ENCODE results near the gene RNLS. TPM values are rescaled to one million over a fixed set of nuclear protein-coding genes. Genes with fewer than 3 reads are reported as not detected.

The RNLS gene
- polyA plus RNA-seq (ENCODE audit: insufficient read length in 12 of 12), result 10 to 100 TPM in 1 of 12 donors, 1 to 10 TPM in 10, not detected in 1; 2.1 to 10.7 (median 2.5) TPM
- long read RNA-seq, donor 1, partial matches to known transcripts, result 8 of 10 reads
- long read RNA-seq, donor 1, other reads (novel, unspliced or antisense), result 0 of 10 reads
- long read RNA-seq, donor 2, result 0 reads
- long read RNA-seq, donor 3, result 0 reads
- long read RNA-seq, donor 4, result 0 reads
- long read RNA-seq, donor 5, result 0 reads
- long read RNA-seq, donor 6, result 0 reads
- long read RNA-seq, donor 7, result 0 reads
- long read RNA-seq, donor 8, partial matches to known transcripts, result 0 of 1 reads
- long read RNA-seq, donor 8, other reads (novel, unspliced or antisense), result 0 of 1 reads
- long read RNA-seq, donor 9, result 0 reads
- long read RNA-seq, donor 10, result 0 reads
- long read RNA-seq, donor 11, result 0 reads

DNA sequence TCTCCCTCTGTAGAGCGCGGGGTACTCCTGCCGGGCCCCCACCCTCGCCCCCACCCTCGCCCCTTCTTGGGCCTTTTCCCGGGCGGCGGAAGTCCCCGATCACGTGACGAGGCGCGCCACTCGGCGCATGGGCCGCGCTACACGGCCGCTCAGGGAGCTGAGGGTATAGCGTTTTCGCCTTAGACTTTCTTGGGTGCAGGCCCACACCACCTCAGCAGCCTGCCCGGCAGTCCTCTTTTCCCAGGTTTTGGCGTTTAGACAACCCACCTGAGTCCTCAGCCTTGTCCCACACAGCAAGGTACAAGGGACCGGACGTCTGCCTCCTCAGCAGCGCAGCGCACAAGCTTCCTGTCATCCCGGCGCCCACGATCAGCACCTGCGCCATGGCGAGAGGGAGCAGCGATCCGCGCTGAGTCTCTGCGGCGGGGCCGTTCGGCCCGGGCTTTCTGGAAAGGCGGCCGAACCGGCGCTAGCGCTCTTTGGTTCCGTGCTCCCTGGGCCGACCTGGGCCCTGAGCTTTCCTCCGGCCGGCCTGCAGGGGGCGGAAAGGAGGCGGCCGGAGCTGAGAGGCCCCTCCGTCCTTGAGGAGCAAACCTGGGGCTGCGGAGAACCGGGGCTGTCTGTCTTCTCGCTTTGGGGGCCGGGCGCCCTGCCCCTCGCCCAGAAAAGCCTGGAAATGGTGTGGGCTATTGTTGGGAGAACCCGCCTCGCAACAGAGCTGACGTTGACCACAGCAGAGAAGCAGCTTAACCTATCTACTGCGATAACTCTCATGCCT is at the start of gene RNLS:
RNLS (minus strand) TSS at position 513 of the 778 bp plus-strand sequence.
- peak; percentile 73 for DNase-seq

DNA sequence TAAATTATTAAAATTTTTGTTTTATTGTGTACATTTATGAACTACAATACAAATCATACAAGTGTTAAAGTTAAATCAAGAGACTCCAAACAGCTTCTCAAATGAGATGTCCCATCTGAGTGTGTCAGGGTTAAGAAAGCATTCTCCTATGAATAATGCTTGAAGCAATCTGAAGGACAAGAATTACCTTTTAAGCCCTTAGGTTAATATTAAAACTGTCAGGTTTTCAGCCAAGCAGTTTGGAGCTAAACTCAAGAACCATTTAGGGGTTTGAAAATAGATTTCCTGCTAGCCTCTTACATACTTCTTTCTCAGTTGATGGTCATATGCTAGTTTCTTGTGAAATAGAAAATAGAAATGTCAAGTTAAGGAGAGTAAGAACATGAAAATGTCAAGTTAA is 41.7 kb upstream of the RNLS start:
- DNase-seq, result no peak

DNA sequence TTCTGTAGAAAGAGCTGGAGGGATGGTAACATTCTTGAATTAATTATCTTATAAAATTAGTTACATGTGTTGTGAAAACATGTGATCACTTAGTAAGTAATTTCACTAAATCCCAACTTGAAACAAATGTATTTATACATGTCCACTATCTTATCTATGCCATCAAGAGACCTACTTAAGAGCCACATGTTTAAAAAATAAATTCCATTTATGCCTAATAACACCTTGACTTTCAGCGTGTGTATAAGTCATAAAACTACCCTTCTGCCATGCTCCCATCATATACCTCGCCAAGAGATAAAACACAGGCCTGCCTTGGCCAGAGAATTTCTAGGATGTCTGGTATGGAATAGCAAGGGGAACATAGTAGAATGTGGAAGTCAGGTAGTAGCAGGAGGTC is 40.7 kb upstream of the RNLS start:
- no peak for DNase-seq

DNA sequence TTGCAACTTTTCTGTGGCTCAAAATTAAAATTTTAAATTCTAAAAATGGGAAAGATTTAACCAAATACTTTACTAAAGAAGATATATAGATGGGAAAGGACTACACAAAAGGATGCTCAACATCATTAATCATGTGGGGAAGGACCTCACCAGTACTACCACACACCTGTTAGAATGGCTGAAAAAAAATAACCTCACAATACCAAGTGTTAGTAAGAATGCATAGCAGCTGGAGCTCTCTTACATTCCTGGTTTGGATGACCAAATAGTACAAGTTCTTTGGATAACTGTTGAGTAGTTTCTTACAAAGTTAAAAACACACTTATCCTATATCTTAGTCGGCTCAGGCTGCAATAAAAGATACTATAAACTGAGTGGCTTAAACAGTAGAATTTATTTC is 37.3 kb upstream of the RNLS start:
- no peak for DNase-seq

DNA sequence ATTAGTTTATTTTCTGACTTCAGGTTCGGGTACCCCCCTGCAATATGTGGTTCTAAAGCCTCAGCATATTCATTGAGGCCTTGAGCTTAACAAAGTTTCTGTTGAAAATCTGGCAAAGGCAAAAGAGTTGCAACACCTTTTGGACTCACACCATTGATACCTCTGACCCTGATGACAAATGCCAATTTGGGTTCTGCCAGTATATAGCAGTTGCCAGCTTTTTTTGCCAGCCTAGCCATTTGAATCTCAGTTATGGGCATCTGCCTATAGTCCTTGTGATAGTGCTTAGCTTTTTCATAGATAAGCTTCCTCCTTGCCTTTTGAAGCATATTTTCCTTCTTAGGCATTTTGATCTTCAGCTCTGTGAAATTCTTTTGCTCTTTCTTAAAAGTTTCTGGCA is 35.4 kb upstream of the RNLS start:
- DNase-seq, result no peak

DNA sequence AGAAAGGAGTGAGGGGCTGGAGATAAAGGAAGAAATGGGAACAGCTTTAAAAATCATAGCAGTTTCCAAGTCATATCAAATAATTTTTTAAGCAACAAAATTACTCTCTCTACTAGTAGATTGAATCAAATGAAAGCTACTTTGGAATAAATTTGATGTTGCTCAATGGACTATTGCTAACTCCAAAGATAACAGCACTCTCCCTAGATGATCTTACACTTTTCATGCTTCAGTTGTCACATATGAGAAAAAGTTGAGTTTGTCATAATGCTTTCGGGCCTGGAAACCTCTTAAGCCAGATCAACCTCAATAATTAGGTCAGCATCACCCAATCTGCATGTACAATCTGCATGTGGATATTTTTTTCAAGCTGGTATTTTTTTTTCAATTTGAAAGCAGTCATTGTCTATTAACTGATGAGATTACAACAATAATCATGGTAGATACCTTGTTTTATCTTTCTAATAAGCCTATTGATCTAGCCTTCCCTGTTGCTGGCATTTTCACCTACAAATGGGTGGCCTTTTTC is 34.7 kb upstream of the RNLS start:
- DNase-seq, result no peak

DNA sequence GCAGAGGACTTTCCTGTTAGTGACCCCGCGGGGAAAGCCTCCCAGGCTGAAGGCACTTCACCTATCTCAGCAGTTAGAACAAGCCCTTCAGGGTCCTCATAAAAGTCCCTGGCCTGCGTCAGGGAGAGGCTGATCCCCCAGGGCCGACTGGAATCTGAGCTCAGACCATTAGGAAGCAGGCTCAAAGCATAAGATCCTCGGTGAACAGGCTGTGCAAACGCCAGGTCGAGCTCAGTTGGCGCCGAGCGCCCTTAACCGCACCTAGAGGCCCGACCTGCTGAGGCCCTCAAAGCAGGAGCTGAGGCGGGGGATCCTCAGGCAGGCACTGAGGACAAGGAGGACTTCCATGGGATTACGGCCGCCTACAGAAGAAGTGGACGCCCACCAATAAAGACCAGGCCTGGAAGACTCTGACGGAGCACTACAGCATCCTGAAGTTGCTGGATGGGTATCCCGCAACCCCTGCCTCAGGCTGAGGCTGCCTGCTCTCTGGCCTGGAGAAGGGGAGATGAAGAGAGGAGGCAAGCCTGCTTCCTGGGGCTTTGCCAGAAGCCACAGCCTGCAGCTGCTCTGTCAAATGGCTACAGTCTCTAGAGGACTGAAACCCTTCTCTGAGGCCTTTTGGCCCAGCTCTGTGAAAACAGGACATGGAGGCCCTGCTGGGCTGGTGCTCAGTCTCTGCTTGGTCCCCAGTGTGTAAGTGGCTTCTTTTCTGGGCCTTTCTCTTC is 33.3 kb upstream of the RNLS start:
- DNase-seq, result peak; percentile 9

DNA sequence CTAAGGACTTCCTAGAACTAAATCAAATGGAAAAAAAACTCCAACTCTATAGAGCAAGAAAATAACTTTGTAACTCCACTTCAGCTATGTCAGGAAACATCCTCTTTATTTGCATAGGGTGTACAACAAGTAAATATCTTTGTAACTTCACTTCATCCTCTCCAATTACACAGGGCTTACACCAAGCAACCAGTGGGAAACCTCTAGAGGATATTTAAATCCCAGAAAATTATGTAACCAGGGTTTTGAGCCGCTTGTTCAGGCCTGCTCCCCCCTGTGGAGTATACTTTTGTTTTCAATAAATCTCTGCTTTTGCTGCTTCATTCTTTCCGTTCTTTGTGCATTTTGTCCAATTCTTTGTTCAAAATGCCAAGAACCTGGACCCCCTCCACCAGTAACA is 25.7 kb upstream of the RNLS start:
- no peak for DNase-seq

DNA sequence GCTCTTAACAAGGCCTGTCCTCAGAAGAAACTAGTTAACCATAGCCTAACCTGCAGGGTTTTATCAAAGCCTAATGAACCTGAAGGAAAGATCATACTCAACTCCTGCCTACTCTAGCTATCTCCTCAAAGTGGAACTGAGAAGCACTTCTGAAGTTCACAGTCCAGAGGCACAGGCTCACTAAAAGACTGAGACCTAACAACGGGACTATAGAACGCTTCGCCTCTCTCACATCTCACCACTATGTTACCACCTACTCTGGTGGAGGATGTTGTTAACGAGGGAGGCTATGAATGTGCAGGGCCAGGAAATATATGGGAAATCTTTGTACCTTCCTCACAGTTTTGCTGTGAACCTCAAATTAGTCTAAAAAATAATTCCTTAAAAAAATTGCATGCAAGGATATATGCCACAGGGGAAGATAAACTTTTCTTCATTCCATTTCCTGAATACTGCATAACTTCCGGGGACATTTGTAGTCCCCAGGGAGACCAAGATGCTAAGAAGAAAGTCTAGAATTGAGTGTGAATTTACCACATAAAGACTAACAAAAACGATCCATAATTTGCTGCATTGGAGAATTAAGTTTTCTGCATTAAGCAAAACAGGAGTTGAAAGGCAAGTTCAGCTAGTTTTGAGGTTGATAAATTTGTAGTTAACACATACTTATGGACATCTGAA is 25.1 kb upstream of the RNLS start:
- no peak for DNase-seq

DNA sequence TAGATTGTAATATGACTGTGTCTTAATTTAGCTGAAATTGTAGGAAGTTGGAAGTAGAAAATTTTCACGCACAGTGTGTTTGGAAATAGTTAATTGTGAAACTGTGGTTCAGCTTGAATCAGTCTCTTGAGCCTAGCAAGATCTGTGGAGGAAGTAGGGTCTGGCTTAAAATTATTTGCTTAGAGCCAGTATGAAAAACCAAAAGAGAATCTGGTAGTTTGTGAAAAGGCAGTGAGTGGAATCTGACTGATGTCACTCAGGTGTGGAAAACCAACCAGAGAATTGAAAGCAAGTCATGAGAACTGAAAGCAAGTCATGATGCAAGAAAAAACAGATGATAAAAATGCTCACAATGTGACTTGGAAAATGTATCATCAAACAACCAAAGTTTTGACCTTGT is 14.9 kb upstream of the RNLS start:
- DNase-seq, result no peak

DNA sequence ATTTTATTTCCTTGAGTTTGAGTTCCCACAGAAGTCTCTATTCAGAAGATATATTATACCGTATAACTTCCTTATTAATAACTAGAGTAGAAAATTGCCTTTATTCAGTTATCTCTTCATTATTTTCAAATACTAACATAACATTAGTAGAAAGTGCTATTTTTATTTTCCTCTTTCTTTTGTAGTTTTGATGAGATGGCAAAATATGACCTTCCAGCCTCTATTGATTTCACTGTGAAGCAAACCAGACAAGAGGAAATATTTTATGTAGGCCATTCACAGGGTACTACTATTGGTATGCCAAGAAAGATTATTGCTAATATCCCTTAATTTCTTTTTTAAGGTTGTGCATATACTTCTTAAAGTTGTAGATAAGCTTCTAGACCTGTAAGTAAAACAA is 11.4 kb upstream of the RNLS start:
- no peak for DNase-seq

DNA sequence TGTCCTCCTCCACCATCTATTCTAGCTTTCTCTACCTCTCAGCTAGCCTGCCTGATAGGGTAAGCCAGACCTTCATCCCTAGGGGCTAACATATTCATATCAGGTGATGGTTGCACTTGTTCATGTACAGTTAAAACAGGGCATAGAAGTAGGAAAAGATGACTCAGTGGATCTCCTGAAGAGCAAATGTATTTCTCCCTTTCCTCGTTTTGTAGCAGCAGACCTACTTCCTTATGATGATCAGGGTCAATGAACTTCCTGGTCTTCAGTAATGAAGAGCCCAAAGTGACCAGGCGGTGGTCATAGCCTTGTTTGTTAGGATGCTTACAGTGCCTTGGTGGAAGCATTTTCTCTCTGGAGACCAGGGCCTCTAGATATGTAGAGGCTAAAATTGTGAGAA is 9.8 kb upstream of the RNLS start:
- DNase-seq, result no peak

DNA sequence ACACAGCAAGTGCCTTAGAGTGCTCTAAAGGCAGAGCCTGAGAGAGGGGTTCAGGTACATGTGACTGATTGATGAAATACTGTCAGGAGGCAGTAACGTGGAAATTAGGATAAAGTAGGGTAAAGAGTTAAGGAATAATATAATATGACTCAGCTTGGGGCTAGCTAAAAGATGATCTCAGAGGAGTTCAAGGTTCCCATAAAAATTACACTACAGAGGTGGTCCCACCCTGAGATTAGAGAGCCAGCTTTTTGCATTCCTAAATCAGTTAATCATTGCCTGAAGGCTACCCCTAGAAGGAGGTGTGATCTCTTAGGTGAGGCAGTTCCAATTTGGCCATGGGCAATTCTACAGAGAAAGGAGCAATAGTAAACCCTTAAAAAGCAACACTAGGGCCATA is 9.3 kb upstream of the RNLS start:
- no peak for DNase-seq

DNA sequence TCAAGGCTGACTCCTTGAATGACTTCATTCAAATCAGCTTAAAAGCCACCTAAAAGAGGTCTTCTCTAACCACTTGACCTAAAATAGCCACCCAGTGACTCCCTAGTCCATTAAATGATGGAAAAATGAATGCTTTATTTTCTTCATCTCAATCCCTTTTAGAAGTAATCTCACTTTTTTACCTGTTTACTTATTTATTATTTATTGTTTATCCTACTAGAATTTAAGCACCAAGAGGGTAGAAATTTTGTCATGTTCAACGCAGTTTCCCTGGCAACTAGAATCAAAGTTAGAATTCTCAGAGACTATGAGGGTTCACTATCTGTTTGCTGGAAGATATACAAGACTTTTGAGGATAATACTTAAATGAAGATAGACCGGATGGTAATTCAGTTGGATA is 3.3 kb upstream of the RNLS start, which contains the start of gene LIPJ:
LIPJ (plus strand) TSS at position 301 of the 400 bp plus-strand sequence. CDS start 3,926 bp downstream, outside the sequence.
- DNase-seq, result no peak

DNA sequence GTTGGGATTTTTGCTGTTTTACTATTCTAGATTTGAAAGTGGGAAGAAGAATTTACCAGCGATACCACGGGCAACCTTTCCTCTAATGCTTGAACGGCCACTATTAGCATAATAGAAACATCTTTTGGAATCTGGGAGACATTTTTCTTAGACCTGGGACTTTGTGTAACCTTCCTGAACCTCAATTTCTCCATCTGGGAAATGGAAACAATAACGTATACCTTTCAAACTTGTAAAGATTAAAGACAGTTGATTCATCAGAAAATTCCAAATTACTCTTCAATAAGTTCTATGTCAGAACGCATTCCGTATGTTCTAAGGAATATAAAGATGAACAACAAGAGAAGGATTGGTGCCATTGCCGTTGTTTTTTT is 453 bp upstream of the RNLS start:
- DNase-seq, result no peak

DNA sequence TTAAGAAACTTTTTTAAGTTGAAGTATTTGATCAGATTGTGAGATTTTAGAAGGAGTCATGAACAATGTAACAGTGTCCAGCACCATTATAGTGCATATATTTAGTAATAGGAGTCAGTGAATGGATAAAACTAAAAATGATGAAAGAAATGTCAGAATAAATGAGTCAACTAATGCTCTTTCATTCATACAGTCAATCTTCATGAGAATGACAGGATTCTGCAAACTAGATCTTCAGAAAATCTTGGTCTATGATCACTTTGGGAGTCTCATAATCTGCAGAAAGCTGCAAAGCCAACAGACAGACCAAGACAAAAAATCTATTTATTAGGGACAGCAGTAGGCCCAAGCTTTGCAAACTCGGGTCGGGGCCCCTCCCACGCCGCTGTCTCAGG is 710 bp downstream of the RNLS start:
- DNase-seq, result no peak

DNA sequence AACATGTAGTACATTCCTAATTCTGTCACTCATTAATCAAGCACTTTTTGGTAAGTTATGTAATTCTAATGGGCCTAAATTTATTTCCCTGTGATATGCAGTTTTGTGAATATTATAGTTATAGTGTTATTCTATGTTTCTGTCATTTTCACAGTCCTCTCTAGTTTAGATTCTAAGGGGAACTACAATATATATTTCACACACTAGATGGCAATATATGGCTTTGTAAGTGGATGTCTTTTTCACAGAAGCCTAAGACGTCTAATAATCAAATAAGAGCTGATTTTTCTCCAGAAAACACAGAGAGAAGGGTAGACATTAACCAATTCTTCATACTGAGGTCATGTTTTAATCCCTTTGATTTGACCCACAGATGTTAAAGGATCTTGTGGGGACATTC is 18.0 kb downstream of the RNLS start:
- DNase-seq, result no peak

DNA sequence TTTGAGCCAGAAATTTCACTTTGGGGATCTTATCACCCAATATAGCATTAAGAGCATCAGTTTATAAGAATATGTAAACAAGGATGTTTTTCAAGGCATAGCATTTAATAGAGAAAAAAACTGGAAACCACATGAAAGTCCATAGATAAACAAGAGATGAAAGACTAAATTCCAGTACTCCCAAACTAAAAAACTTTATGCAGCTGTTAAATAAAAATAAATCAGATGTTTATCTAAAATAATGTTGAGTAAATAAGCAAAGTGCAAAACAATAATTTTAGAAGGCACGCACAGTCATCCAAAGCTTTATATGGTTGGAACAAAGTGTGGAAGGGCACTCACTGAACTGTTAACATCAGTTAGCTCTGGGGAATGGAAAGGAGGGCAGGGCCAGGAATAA is 21.0 kb downstream of the RNLS start:
- no peak for DNase-seq

DNA sequence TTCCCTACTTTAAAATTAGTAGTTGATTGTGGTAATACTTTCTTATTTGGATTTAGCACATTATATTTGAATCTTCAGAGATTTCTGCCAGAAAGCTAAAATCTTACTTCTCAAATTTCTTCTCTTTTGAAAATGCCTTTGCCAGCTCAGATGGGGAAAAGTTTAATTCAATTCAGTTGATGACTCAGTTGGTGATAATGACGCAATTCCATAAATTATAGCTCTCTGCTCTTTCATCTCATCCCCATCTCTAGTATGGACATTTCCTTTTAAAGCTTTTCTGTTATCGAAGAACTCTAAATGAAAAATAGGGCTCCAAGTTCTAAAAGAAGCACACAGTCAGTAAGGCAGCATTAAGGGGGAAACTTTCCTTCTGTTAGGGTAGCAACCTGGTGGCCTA is 25.5 kb downstream of the RNLS start:
- DNase-seq, result no peak

DNA sequence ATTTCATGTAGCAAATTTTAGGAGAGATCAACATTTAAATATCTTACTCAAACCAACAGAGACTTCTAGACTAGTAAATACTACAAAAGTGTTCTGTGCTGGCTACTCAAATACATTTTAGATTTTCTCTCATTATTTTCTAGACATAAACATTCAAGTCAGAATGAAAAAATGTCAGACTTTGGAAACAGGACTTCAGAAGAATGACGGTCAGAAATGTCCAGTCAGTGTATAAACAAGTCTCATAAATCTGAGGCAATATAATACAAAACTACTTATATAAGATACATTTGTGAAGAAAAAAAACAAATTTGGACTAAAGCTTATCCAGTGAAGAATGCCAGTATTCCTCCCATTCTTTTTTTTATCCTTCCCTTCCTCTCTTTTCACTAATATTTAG is 25.9 kb downstream of the RNLS start:
- DNase-seq, result no peak

DNA sequence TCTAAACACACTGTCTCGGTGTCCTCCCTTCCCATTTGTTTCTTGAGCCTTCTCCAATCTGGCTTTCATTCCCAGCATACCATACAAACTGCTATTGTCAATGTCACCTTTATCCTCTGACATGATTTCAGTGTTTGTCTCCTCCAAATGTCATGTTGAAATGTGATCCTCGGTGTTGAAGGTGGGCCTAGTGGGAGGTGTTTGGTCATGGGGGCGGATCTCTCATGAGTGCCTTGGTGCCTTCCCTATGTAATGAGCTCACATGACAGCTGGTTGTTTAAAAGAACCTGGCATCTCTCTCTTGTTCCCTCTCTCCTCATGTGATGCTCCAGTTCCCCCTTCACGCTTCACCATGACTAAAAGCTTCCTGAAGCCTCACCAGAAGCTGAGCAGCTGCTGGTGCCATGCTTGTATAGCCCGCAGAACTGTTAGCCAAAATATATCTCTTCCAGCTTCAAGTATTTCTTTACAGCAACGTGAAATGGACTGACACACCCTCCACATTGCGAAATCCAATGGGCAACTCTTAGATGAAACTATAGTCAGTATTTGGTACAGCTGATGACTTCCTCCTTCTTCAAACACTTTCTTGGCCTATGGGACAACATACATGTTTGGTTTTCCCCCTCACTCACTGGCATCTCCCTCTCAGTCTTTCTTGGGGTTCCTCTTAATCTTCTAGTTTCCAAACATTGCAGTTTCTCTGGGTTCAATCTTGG is 27.8 kb downstream of the RNLS start:
- DNase-seq, result no peak

All from muscle of arm (tissue), 14 donors.